ENCODE results near the gene AQP7.
A peak's percentile ranks its signal among the peaks of the same experiment; 100 is the strongest.
"Not testable (repeated sequence)": the region's sequence is repeated elsewhere in the genome, so short reads cannot be mapped to it uniquely, and the experiment has no call there.

The AQP7 gene

DNA sequence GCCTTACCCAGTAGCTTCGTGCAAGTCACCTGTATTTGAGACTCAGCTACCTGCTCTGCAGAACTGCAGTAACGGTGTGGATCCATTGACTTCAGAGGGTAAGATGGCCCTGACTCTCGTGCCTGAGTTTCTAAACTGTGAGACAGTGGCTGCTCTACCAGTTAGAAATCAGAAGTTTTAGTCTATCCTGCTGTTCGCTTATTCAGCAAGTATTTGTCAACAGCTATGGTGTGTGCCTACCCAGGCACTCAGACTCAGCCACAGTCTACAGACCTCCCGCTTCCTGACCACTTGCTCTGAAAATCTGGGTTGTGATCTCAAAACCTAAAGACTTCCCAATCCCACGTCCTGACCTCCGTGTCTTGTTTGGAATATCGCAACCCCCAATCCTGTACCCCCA lies 31.5 kb upstream of the AQP7 start:
- DNase-seq (no peak), ATAC-seq (no peak)

DNA sequence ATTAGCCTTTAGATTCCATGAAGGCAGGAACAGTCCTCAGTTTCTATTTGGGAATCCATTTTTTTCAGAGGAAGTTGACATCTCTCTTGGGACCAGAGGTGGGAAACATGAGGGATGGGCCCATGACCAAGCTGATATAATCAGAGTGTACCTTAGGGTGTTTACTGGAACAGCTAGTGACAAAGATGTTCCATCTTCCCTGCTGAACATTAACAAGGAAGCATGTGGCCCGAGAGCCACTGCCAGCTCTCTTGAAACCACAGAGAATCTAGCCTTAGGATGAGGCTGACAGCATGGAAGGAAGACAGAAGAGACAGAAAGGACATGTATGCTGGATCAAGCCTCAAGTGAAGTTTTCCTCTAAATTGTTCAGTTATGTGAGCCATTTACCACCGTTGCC lies 29.1 kb upstream of the AQP7 start:
- ATAC-seq (no peak), DNase-seq (no peak)

DNA sequence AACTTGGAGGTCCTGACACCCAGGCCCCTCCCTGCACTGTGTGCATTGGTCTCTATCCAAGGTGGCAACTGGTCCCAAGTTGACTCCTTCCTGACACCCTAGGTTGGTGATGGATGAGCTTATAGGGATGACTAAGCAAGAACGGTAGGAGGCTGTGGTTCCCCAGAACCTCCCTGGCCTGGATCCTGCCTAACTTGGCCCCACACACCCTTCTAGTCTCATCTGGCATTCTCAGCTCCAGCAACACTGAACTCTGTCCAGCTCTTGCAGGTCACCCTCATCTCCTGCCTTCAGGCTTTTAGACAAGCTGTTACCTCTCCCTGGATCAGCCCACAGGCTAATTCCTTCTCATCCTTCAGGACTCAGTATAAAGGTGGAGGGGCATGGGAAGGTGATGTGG lies 28.6 kb upstream of the AQP7 start:
- no peak for DNase-seq
- ATAC-seq: no peak

DNA sequence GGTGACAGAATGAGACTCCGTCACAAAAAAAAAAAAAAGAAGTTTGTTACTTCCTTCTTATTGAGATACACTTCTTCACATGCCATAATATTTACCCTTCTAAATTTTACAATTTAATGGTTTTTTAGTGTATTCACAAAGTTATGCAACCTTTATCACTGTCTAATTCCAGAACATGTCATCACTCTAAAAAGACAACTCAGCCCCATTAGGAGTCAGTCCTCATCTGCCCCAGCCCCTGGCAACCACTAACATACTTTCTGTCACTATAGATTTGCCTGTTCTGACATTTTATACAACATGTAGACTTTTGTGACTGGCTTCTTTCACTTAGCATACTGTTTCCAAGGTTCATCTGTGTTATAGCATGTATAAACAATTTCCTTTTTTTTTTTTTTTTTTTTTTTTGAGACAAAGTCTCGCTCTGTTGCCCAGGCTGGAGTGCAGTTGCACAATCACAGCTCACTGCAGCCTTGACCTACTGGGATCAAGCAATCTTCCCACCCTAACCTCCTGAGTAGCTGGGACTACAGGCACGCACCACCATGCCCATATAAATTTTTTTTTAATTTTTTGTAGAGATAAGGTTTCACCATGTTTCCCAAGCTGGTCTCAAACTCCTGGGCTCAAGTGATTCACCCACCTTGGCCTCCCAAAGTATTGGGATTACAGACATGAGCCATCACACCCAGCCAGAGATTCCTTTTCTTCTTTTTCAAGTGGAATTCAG lies 27.1 kb upstream of the AQP7 start:
- ATAC-seq (no peak), DNase-seq (no peak)

DNA sequence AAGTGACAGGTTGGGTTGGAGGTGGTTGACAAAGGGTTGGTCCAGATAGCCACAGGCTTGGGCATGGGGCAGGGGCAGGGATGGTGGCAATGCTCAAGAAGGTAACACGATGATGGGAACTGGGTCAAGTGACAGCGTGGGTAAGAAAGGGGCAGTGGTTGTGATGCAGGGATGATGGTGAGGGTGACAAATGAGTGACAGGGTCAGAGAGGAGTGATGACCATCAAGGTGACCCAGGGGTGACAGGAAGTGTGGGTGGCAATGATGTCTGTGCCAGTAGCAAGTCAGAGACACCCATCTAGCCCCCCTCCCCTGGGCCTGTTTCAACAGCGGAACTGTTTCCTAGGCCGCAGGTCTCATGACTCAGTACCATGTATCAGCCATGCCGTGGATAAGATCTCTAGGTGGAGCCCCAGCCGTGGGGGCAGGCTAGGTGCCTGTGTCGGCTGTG lies 24.5 kb upstream of the AQP7 start:
- DNase-seq: no peak
- ATAC-seq: peak; percentile 61

DNA sequence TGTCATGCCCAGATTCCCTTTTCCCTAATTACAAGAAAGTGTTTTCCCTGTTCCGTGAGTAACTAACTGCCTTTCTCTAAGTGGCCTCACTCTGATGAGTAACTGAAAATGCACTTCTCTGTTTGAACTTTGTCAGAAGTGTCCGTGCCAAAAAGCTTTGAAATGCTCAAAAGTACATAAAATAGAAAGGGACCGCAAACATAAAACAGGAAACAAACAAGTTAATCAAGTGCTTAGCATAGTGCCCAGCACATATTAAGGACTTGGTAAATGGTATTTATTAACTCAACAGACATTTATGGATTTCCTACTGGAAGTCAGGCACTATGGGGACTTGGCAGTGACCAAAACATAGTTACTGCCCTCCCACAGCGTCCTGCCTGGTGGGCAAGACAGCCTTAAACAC lies 22.8 kb upstream of the AQP7 start:
- ATAC-seq (no peak), DNase-seq (no peak)

DNA sequence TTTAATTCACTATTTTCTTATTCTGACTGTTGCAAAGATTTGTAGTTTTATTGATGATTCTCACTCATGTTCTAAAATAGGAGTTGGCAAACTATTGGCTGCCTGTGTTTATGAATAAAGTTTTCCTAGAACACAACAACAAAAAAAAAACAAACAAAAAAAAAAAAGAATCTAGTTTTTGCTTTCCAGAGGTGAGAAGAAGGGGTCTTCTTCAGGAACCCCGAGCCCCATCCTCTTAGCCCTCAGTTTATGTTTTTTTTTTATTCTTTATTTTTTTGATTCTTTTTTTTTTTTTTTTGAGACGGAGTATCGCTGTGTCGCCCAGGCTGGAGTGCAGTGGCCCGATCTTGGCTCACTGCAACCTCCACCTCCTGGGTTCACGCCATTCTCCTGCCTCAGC lies 22.1 kb upstream of the AQP7 start:
- not testable (repeated sequence) for ATAC-seq, DNase-seq

DNA sequence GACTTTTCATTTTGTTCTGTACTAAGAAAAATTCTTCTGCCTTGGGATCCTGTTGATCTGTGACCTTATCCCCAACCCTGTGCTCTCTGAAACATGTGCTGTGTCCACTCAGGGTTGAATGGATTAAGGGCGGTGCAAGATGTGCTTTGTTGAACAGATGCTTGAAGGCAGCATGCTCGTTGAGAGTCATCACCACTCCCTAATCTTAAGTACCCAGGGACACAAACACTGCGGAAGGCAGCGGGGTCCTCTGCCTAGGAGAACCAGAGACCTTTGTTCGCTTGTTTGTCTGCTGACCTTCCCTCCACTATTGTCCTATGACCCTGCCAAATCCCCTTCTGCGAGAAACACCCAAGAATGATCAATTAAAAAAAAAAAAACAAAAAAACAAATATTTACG lies 21.7 kb upstream of the AQP7 start:
- not testable (repeated sequence) for ATAC-seq, DNase-seq

DNA sequence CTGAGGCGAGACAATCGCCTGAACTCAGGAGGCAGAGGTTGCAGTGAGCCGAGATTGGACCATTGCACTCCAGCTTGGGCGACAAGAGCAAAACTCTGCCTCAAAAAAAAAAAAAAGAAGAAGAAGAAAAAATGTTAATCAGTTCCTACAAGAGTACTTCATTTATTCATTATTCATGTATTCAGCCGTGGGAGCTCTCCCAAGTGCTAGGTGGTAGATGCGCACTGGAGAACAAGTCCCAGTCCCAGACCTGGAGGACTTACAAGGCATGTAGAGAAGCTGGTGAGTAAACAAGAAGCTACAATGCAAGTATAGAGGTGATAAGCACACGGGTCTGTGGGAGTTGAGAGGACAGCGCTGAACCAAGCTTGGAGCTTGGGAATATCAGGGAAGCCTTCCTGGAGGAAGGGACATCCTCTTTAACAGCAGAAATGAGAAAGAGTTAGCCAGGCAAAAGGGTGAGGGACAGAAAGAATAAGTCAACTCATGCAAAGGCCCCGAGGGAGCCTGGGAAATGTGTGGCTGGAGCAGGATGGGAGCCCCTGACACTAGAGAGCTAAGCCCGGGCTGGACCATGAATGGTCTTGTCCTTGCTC lies 17.4 kb upstream of the AQP7 start:
- no peak for ATAC-seq
- no peak for DNase-seq

DNA sequence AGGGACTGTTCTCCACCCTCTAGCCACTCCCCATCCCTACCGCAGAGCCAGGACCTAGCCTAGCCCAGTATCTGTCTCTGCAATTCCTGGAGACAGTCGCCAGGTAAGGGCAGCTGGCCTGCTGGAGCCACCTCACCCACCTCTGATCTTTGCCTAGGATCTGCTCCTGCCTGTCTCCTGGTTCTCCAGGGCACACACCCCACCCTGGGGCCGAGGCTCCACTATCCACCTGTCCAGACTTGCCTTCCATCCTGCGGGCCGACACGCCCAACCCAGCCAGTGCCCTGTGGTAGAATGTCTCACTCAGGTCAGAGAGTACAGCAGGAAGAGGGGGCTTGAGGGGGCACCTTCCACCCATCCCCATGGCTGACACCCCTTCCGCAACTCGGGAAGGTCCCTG lies 15.7 kb upstream of the AQP7 start:
- no peak for DNase-seq
- no peak for ATAC-seq

DNA sequence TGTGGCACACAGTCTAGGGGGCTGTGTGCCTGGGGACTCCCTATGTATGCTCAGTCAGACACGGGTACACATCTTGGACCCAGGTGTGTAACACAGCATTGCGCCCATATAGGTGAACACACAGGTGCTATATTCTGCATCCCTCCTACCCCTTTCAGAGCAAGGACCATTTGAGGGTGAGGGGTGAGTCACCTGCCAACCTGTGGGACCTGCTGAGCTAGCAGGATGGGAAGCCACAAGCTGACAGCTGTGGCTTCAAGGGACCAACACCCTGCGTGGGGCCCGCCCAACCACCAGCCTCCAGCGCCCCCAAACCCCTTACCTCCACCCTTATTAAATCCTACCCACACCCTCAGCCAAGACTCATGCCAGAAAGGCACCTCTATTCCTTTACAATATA lies 14.6 kb upstream of the AQP7 start:
- ATAC-seq (no peak), DNase-seq (no peak)

DNA sequence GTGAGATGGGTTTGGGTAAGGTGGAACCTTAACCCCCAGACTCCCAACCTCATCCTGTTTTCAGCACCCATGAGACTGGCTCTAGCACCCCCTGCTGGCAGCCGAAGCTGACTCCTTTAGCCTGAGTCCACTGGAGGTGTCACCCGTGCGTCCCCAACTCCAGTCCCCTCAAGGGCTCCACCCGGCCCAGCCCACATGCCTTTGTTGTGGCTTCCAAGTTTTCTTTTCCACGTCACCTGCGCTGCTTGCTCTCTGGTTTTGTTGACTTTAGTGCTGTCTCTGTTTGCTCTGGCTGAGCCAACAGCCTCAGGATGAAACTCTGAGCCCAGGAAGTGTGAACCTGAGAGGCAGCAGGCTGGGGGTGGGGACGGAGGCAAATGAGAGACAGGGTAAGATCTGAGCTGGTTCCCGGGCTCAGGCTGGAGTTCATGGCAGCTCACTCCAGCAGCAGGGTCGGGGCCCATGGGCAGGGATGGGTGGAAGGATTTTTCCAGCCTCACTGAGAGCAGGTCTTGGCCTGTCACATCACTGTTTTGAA lies 13.2 kb upstream of the AQP7 start:
- DNase-seq: peak; percentile 93
- ATAC-seq: peak; percentile 93

DNA sequence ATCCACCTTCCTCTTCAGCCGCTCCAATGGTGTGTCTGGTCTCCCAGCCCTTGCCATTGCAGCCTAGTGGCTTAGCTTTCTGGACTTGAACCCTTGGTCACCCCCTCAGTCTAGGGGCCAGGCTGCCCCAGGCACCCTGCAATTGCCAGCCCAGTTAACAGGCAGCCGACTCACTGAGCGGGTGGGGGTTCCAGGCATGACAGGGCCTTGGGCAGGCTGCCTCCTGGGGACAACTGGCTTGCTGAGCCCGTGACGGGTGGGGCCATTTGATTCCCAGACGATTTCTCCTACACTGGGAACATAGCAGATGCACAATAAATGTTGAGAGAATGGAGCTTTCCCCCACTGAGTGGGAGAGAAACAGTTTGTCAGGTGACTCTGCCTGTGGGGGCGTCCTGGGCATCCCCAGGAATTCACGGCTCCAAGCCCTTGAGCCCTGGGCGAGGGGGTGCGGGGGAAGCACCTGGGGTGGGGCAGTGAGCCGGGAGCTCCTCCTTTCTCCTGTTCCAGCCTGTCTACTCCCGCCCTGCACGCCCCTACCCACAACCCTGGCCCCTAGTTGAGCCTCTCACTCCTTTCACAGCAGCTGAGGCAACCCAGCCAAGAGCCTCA lies 12.6 kb upstream of the AQP7 start:
- ATAC-seq (peak; percentile 19), DNase-seq (no peak)

DNA sequence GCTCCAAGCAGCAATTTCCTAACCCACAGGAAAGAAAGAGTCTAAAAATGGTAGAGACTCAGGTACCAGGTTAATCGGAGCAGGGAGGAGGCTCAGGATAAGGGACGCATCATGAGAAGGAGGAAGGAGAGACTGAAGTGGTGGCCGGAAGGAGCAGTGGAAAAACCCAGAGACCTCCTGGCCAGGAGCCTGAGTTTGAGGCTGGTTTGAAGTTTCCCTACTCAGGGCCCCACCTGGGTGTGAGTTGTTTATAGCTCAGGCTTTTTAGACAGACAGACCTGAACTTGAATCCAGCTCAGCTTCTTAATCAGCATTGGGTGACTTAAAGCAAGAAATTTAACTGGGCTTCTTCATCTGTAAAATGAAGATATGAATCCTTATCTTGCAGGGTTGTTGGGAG lies 11.9 kb upstream of the AQP7 start:
- DNase-seq (no peak), ATAC-seq (no peak)

DNA sequence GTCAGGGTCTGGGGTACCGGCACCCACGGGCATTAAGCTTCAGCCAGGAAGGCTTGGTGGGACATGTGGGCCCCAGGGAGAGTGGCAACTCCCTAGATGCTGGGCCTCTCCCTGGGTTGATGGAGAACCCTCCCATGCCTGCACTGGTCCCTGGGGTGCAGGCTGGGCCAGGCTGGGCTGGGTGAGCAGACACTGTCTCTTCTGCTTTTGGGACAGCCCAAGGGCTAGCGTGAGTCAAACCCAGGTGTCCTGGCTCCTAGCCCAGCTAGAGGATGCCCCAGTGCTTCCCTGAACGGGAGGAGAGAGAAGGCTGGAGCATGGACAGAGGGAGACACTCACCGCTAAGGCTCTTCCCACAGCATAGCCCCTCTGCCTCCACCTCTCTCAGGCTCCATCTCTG lies 5.7 kb upstream of the AQP7 start:
- ATAC-seq: no peak

DNA sequence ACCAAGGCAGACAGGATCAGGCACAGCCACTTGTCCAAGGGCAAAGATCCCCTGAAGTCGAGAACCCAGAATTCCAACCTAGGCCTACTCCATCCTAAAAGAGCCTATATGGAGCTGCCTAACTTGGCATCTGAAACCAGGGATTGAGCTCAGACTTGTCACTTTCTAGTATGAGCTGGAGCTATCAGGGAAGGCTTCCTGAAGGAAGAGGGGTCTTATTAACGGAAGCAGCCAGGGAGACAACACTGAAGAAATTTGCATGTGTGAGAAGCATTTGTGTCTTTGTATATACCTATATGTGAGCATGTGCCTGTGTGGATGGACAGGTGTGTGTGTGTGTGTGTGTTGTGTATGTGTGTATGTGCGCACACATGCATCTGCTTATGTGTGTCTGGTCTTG lies 4.7 kb upstream of the AQP7 start:
- no peak for ATAC-seq
- no peak for DNase-seq

More for the DNA sequence above, 5.7 kb upstream of the AQP7 start:
- no peak for DNase-seq

DNA sequence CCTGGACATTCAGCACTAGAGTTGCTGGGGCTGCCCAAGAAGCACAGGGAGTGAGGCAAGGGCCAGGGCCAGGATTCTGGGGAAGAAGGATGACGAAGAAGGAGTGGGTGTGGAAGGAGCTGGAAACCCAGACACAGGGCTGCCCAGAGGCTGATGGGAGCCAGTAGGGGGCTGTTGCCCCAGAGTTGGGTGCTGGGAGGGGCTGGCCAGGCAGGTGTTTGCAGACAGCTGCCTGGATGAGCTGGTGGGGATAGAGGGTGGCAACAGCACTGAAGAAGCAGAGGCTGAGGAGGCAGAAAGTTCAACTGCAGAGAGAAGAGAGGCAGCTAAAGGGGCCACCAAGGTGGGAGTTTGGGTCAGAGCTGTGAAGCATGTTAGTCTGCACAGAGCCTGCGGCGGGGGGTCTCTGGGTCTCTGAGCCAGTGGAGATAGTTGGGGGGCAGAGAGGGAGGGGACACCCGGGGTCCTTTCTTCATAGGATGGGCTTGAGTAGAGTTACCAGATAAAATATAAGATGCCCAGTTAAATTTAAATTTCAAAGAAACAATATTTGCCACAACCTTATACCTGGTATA lies 2.5 kb upstream of the AQP7 start:
- ATAC-seq: peak; percentile 23
- DNase-seq: no peak

DNA sequence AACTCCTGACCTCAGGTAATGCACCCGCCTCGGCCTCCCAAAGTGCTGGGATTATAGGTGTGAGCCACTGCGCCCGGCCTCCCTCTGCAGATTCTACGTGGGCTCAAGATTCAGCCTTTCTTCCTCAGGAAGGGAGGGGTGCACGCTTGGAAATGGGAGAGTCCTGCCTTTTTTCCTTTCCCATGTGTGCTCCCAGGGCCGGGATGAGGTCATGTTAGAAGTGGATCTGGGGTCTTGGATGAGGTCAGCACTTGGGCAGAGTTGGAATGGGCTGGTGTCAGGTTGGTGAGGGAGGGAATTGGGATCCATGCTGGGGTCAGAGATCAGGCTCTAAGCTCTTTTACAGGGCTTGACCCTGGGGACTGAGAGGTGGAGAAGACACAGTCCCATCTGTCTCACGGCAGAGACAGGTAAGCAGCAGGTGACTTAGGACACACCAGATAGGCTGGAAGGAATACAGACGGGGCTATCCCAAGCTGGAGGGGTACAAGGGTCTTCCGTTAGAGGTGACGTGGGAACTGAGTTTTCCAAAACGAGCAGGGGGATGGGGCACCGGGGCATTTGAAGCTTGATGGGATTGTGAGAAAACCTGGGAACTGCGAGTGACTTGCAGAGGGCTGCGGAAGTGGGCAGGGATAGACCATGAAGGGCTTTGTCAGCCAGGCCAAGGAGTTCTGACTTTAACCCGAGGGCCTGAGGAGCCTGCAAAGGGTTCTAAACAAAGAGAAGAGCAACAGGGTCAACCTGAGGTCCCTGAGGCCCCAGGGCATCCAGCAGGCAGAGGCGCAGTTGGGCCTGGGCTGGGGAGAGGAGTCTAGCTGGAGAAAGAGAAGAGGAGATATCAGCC lies 1.8 kb upstream of the AQP7 start:
- no peak for DNase-seq
- ATAC-seq: no peak

DNA sequence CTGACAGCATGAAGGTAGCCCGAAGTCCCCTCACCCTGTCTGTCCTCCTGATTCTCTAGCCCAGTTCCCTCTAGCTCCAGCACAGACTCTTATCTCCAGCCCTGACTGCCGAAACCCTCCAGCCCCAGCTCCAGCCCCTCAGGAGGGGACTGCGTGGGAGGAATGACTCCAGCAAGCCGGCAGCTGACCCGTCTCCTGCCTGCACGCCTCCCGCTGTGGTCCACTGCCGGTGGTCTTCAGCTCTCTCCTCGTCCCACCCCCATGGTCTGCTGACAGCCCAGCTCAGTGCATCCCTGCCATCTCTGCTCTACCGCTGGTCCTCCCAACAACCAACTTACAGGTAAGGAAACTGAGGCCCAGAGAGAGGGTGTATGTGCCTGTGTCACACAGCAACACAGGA lies 559 bp downstream of the AQP7 start:
- ATAC-seq, DNase-seq: not testable (repeated sequence)

DNA sequence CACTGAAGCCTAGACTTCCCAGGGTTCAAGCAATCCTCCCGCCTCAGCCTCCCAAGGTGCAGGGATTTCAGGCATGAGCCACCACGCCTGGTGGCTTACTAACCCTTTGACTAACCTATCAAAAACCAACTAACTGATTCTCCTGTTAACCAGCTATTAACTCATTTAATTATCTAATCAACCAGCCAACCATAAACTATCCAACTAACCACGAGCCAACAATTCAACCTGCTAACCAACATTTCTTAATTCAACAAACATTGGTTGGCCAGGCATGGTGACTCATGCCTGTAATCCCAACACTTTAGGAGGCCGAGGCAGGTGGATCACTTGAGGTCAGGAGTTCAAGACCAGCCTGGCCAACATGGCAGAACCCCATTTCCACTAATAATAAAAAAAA lies 3.3 kb downstream of the AQP7 start:
- not testable (repeated sequence) for ATAC-seq, DNase-seq

DNA sequence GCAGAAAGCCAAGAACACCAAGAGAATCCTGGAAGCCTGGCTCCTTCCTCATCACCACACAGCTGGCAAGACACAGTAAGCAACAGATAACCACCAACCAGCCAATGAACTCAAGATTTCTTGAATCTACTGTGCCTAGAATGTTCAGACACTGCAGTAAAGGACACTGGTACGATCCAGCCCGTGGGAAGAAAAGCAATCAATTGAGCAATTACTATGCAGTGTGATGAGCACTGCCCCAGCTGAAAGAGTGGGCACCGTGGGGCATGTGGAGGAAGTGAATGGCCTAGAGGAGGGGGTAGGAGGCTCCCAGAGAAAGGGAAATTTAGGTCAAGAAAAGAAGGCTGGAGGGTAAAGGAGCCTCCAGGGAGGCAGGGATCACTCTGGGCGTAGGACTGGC lies 4.6 kb downstream of the AQP7 start:
- DNase-seq, ATAC-seq: not testable (repeated sequence)
